GM18498 (cell line): ENCODE measurements around the gene FBXO47.
"Not testable (repeated sequence)": the region's sequence is repeated elsewhere in the genome, so short reads cannot be mapped to it uniquely, and the experiment has no call there.

Source experiments
- ATAC-seq: cut with Tn5 transposase; IDR thresholded peaks from one replicate; pipeline ENCODE4 v1.9.1; 2021; ENCODE audit warnings: mild to moderate bottlenecking, moderate library complexity; ENCODE audit not compliant: unreplicated experiment

The FBXO47 gene

DNA sequence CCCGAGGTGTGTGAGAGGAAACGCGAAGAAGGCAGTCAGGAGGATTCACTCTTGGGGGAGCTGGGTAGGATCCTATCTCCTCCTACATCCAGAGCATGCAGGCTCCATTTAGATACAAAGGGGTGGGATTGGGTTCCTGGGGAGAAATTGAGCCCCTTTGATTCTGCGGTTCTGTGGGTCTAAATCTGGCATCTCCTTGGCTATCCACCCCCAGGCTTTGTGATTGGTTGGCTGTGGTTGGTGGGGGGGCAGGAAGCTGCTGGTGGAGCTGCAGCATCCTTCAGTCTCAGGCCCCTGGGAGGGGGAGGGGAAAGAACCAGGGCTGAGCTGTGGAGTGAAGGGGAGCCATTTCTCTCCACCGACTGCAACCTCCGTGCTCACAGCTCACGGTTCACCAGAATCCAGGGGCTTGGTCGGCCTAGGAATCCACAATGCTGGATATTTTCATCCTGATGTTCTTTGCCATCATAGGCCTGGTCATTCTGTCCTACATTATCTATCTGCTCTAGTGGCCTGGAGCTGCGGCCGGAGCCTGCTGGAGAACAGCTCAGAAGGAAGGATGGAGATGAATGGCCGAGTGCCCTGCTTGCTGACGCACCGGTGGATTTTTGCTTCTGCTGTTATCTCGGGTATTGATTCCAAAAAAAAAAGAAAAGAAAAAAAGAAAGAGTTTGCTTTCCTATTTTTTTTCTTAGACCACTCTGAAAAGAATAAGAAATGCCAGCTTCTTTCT is 41.8 kb downstream of the FBXO47 start, which contains the start of gene LASP1NB:
TSS of gene LASP1NB (plus strand) at position 352 of the 733 bp plus-strand sequence.
- ATAC-seq = no peak

DNA sequence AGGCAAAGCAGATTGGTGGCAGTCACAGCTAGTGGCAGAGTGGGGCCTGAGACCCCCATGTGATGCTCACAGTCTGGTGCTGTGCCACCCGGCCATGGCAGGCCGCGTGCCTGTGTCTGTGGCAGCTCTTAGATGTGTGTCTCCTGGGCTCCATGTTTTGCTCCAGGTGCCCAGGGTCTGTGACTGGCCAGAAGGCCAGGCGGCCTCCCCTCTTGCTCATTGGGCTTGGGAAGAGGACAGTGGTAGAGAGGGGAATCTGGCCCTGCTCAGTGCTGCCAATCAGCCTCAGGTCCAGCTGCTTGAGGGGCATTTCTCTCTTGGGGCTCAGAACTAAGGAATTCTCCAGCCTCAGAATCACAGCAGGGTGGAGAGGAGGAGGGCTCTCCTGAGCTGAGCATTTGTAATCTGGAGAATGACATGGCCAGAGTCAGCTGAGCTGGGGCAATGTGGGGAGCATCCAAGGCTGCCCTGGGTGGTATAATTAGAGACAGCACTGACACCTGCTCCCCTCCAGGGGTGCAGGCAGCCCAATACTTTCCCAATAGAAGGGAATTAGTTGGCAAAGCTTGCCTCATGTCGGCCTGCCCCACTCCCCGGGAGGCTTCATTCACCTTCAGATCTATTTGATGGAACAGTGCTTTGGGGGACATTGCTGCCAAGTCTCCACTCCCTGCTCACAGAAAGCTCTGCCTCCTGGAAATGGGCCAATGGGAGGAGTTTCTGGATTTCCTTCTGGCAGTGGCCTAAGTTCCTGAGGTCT is 44.5 kb downstream of the FBXO47 start:
- no peak for ATAC-seq

DNA sequence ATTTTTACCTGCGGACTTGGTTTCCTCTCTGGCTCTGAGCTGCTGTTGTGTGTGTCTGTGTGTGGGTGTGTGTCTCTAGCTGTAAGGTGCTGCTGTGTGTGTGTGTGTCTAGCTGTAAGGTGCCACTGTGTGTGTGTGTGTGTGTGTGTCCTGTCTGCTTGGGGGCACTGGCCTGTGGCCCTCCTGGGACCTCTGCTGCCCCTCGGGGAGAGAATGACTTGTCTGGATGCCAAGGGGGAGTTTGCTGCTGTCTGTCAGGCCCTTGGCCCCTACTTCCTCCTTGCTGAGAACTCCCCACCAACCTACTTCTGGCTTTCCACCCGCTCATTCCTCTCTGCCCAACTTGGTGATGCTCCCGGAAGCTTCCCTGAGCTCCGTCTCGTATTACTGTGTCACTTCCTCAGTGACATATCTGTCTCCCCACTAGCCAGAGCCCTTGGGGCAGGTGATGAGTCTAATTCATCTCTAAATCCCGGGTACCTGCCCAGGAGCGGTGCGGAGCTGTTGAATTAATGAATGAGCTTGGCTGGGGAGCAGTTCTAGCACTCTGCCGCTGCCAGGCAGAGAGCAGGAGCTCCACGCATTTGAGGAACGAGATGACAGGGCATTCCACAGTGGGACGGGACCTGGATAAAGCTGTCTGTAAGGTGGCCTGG is 45.3 kb downstream of the FBXO47 start:
- no peak for ATAC-seq

DNA sequence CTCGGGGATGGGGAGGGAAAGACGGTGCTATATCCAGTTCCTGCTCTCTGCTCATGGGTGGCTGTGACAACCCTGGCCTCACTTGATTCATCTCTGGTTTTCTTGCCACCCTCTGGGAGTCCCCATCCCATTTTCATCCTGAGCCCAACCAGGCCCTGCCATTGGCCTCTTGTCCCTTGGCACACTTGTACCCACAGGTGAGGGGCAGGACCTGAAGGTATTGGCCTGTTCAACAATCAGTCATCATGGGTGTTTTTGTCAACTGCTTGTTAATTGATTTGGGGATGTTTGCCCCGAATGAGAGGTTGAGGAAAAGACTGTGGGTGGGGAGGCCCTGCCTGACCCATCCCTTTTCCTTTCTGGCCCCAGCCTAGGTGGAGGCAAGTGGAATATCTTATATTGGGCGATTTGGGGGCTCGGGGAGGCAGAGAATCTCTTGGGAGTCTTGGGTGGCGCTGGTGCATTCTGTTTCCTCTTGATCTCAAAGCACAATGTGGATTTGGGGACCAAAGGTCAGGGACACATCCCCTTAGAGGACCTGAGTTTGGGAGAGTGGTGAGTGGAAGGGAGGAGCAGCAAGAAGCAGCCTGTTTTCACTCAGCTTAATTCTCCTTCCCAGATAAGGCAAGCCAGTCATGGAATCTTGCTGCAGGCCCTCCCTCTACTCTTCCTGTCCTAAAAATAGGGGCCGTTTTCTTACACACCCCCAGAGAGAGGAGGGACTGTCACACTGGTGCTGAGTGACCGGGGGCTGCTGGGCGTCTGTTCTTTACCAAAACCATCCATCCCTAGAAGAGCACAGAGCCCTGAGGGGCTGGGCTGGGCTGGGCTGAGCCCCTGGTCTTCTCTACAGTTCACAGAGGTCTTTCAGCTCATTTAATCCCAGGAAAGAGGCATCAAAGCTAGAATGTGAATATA is 46.6 kb downstream of the FBXO47 start:
- ATAC-seq = no peak

DNA sequence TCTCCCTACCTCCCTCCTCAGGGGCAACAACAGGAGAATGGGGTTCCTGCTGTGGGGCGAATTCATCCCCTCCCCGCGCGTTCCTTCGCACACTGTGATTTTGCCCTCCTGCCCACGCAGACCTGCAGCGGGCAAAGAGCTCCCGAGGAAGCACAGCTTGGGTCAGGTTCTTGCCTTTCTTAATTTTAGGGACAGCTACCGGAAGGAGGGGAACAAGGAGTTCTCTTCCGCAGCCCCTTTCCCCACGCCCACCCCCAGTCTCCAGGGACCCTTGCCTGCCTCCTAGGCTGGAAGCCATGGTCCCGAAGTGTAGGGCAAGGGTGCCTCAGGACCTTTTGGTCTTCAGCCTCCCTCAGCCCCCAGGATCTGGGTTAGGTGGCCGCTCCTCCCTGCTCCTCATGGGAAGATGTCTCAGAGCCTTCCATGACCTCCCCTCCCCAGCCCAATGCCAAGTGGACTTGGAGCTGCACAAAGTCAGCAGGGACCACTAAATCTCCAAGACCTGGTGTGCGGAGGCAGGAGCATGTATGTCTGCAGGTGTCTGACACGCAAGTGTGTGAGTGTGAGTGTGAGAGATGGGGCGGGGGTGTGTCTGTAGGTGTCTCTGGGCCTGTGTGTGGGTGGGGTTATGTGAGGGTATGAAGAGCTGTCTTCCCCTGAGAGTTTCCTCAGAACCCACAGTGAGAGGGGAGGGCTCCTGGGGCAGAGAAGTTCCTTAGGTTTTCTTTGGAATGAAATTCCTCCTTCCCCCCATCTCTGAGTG is 47.7 kb downstream of the FBXO47 start:
- no peak for ATAC-seq

DNA sequence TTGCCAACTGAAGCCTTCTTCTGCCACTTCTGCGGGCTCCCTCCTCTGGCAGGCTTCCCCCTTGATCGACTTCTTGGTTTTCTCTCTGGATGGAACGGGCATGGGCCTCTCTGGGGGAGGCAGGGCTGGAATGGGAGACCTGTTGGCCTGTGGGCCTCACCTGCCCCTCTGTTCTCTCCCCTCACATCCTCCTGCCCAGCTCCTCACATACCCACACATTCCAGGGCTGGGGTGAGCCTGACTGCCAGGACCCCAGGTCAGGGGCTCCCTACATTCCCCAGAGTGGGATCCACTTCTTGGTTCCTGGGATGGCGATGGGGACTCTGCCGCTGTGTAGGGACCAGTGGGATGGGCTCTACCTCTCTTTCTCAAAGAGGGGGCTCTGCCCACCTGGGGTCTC is 48.3 kb downstream of the FBXO47 start:
- no peak for ATAC-seq

DNA sequence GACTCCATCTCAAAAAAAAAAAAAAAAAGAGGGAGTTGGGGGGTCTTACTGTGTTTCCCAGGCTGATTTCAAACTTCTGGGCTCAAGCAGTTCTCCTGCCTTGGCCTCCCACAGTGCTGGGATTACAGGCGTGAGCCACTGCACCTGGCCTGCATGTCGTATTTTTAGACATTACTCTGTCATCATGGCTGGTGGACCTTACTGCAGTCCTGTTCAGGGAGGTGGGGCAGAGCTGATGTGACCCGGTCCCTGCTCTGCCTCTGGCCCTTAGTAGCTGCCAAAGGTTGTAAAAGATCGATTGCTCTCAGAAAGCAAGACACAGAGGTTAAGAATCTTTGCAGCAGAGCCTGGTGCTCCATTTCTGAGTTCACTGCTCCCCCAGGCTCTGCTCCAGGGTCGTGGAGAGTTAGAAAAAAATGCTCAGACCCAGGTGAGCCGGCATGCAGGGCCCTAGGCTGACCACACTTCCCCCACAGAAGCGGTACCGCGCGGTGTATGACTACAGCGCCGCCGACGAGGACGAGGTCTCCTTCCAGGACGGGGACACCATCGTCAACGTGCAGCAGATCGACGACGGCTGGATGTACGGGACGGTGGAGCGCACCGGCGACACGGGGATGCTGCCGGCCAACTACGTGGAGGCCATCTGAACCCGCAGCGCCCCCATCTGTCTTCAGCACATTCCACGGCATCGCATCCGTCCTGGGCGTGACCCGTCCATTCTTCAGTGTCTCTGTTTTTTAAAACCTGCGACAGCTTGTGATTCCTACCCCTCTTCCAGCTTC is 48.9 kb downstream of the FBXO47 start:
- no peak for ATAC-seq

DNA sequence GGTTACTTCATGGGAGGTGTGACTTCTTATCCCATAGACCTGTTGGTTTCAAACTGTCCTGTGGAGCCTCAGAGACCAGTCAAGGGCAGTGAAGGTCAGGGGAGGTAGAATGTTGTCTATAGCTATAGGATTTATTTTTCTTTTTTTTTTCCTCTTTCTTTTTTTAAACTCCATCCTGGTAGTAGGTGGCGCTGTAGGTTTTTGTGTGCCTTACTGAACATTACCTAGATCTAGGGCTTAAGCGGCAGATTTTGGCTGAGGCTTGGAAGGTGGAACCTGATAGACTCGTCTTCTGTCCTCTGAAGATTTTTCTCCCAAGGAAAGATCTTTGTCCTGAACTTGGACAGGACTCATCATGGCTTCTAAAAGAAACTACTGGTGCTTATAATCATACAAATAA is 49.9 kb downstream of the FBXO47 start:
- no peak for ATAC-seq

DNA sequence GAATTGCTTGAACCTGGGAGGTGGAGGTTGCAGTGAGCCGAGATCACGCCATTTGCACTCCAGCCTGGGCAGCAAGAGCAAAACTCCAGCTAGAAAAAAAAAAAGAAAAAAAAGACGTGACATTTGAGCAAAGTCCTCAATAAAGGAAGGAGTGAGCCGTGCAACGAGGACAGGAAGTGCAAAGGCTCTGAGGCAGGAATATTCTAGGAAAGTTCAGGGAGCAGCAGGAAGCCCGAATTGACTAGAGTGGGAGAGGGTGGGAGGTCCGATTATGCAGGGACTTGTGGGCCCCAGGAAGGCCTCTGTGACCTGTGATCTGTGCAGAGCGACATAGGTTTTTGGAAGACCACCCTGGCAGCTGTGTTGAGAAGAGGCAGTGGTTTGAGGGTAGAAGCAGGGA is 50.4 kb downstream of the FBXO47 start:
- ATAC-seq = no peak

DNA sequence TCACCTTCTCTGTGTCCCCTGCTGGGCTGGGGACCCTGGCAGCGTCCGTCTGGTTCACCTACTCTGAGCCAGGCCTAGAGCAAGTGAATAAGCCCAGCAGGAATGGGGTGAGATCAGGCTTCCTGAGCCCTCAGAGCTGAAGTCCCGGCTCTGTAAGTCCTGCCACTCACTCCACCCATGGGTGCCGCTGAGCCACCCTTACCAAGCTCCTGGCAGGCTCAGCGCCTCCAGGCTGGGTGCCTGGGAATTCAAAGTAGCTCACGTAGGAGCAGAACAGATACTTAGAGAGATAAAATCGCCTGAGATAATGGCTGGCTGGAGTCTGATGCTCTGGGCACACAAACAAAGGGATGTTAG is 51.6 kb downstream of the FBXO47 start:
- no peak for ATAC-seq

DNA sequence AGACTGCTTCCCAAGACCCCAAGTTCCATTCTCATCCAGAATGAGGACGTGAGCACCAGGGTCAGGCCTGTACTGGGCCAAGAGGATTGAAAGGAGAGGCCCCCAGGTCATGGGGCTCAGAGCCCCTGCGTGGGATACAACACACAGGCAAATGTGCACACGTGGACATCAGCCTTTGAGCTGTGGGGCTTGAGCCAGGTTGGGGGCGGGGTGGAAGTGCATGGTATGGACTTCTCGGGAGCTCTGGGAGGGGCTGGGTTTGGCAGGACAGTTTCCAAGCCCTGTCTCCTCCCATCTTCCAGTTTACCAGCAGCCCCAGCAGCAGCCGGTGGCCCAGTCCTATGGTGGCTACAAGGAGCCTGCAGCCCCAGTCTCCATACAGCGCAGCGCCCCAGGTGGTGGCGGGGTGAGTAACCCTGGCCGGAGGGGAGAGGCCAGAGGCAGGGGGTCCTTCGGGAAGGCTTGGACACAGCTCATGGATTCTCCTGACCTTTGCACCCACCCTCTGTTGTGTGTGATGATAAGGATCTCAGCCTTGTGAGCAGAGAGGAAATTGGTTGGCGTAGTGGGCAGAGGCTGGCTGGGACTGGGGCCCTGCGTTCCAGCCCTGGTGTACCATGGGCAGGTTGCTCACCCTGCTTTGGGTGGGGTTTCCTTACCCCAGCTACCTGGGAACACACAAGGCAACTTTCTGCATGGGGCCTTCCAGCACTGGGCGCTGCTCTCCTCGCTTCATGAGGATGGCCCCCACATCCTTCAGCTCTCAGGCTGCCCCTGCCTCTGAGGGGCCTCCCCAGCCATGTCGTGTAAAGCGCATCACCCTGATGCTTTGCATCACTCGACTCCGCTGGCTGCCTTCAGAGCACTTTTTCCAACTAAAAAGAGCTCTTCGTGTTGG is 52.2 kb downstream of the FBXO47 start:
- no peak for ATAC-seq

DNA sequence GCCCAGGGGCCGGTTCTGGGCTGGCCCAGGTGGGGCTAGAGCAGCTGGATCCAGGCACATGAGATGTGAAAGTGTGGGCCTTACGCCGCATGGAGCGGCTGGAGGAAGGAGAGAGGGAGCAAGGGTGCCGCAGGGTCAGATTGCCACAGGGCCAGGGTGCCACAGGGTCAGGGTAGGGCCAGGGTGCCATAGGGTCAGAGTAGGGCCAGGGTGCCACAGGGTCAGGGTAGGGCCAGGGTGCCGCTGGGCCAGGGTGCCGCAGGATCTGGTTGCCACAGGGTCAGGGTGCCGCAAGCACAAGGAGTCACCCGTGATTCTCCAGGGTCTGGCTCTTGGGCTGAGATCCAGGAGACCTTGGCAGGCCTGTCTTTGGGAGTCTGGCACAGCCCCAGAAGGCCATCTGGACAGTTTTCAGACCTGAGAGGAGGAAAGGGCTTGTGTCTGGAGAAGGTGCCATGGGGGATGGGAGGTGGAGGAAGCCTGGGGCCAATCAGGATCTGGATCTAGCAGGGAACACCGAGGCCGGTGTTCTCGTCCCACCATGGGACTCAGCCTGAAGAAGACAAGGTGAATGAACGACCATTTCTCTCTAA is 54.9 kb downstream of the FBXO47 start:
- no peak for ATAC-seq

DNA sequence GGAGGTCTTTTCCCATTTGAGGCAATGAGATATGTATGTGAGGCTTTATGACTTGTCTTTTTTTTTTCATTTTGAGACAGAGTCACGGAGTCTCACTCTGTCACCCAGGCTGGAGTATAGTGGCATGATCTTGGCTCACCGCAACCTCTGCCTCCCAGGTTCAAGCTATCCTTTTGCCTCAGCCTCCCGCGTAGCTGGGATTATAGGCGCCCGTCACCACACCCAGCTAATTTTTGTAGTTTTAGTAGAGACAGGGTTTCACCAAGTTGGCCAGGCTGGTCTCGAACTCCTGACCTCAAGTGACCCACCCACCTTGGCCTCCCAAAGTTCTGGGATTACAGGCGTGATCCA is 55.5 kb downstream of the FBXO47 start:
- ATAC-seq = not testable (repeated sequence)

DNA sequence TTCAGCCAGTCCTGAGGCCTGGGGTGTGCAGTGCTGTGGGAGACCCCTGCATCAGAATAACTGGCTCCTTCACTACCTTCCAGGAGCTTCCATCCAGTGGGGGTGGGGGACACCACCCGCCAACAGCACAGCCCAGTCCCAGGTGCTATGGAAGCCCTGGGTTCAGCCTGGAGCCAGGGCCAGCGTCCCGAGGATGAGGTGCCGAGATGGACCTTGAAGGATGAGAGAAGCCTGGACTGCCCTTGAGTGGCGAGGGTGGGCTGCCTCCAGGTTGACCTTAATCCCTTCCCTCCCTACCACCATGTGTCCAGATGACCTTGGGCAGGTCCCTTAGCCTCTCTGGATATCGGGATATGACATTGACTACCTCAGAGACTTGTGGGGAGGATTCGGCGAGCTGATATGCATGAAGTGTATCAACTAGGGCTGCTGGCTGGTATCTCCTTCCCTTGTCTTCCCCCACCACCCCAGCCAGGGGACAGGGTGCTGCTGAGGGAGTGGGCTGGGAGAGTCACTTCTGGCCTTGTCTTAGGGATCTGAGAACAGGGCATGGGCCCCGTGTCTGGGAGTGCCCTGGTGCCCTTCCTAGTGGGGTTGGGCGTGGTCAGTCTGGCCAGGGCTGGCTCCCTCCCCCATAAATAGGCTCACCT is 56.0 kb downstream of the FBXO47 start:
- ATAC-seq = no peak

DNA sequence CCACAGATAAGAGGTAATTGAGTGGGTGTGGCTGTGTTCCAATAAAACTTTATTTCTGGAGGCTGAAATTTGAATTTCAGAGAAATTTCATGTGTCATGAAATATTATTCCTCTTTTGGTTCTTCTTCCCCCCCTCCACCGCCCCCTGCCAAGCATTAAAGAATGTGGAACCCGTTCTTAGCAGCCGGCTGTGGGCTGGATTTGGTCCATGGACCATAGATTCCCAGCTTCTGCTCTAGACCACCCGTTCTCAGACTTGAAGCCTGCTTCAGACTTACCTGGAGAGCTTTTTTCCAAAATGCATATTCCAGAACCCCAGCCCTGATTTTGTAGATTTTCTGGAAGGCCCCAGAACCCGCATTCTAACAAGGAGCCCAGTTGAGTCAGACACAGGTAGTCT is 56.9 kb downstream of the FBXO47 start:
- no peak for ATAC-seq

DNA sequence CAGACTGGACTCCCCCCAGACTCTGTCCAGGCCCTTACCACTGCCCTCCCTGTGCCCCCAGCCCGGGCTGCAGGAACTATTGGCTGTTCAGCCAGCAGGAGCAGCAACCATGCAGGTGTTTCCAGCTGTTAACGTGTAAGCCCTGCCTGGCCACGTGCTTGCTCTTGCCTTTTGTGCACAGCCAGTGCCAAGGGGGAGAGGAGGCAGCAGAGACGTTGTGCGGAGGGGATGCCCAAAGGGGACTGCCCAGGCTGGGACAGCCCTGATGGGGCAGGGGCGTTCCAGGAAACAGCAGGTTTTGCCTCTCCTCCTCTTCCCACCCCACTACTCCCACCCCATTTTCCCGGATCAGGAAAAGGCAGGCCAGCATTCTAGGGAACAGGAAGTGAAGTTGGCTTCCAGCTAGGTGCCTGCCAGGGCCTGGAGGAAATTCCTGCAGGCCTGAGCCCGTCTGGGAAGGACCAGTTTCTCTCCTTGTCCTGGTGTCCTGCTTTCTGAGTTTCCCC is 58.5 kb downstream of the FBXO47 start:
- no peak for ATAC-seq

DNA sequence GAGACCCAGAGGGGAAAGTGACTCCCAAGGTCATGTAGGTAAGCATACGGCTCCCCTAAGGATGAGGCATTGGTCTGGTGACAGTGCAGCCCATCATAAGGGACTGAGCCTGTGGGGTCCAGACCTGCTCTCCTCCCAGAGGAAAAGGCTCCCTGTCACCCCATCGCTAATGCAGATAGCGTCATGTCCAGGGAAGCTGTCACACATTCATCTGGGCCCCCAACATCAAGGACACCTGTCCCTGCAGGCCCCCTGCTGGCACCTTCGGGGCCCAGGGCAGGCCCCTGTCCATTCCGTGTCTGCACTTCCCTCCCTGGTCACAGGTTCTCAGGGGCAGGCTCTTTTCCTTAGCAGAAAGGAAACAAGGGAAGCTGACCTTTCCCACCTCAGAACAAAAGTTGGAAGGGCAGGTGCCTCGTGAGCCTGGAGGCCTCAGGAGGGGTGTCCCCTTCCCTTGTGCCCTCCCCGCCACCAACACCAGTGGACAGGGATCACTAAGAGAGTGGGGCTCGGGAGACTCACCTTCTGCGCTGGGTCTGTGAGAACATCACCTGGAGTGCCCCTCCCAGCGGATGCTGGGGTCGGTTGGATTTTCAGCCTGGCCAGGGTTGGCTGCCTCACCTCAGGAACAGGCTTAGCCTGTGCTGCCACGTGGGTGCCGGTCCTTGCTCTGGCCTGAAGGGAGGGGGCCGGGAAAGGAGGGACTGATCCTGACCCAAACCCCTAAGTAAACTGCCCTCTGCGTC is 59.1 kb downstream of the FBXO47 start:
- no peak for ATAC-seq
